Mesenchymal stem cell (in vitro differentiated cells and primary cell): Measurements from ENCODE around the gene LIMA1.
"Not testable (repeated sequence)": the region's sequence is repeated elsewhere in the genome, so short reads cannot be mapped to it uniquely, and the experiment has no call there.

ENCODE experiments used
- DNase-seq: peaks from one replicate; pipeline ENCODE4 v3.0.0-alpha.2; 2013
- H2AFZ ChIP-seq: one replicate; pipeline ENCODE4 v1.6.1; 2013; ENCODE audit warnings: low read depth, mild to moderate bottlenecking, control low read depth, inconsistent platforms, low read length, moderate library complexity
- H2AK5ac ChIP-seq: 2 replicates; pipeline ENCODE4 v1.6.1; 2013; ENCODE audit warnings: low read length, moderate library complexity, mild to moderate bottlenecking, inconsistent platforms; ENCODE audit not compliant: severe bottlenecking
- H2BK120ac ChIP-seq: one replicate; pipeline ENCODE4 v1.6.1; 2013; ENCODE audit warnings: low read depth, mild to moderate bottlenecking, inconsistent platforms, low read length, moderate library complexity
- H2BK12ac ChIP-seq, 2 experiments: one replicate each; pipeline ENCODE4 v1.6.1; 2013; ENCODE audit warnings: inconsistent platforms in 2 of 2, low read length in 2 of 2, mild to moderate bottlenecking in 2 of 2, moderate library complexity in 2 of 2, control low read depth in 1 of 2
- H2BK15ac ChIP-seq: one replicate; pipeline ENCODE4 v1.6.1; 2013; ENCODE audit warnings: mild to moderate bottlenecking, low read depth, inconsistent platforms; ENCODE audit not compliant: poor library complexity, severe bottlenecking
- H2BK5ac ChIP-seq: 2 replicates; pipeline ENCODE4 v1.6.1; 2013; ENCODE audit warnings: low read depth, mild to moderate bottlenecking, low read length, control low read depth, inconsistent platforms; ENCODE audit not compliant: poor library complexity, severe bottlenecking
- H3K14ac ChIP-seq, 2 experiments: one replicate each; pipeline ENCODE4 v1.6.1; 2013; ENCODE audit warnings: inconsistent platforms in 2 of 2, low read length in 2 of 2, control low read depth in 1 of 2, mild to moderate bottlenecking in 1 of 2, moderate library complexity in 1 of 2
- H3K18ac ChIP-seq, 2 experiments: one replicate each; pipeline ENCODE4 v1.6.1; 2013; ENCODE audit warnings: inconsistent platforms in 2 of 2, low read length in 2 of 2, control low read depth in 1 of 2, low read depth in 1 of 2, mild to moderate bottlenecking in 1 of 2
- H3K23ac ChIP-seq, 2 experiments: one replicate each; pipeline ENCODE4 v1.6.1; 2013; ENCODE audit warnings: inconsistent platforms in 2 of 2, low read length in 2 of 2, mild to moderate bottlenecking in 2 of 2, moderate library complexity in 2 of 2, control low read depth in 1 of 2
- H3K27ac ChIP-seq: 2 replicates; pipeline ENCODE4 v1.5.1; 2013; ENCODE audit warnings: mild to moderate bottlenecking, moderate library complexity, low read length, control low read depth, inconsistent platforms; ENCODE audit not compliant: poor library complexity, severe bottlenecking
- H3K27me3 ChIP-seq, 2 experiments: 2 replicates each; pipeline versions ENCODE4 v1.6.1 to v1.7.0; 2013; ENCODE audit warnings: low read length in 2 of 2, mild to moderate bottlenecking in 2 of 2, moderate library complexity in 2 of 2, control low read depth in 1 of 2, inconsistent platforms in 1 of 2; ENCODE audit not compliant: control insufficient read depth in 1 of 2, insufficient read depth in 1 of 2
- H3K36me3 ChIP-seq, 2 experiments: 2 replicates each; pipeline versions ENCODE4 v1.6.1 to v1.7.0; 2013; ENCODE audit warnings: low read length in 2 of 2, control low read depth in 1 of 2, inconsistent platforms in 1 of 2, low read depth in 1 of 2, mild to moderate bottlenecking in 1 of 2; ENCODE audit not compliant: insufficient read depth in 2 of 2, control insufficient read depth in 1 of 2
- H3K4ac ChIP-seq, 2 experiments: one replicate each; pipeline ENCODE4 v1.6.1; 2013; ENCODE audit warnings: inconsistent platforms in 2 of 2, low read length in 2 of 2, mild to moderate bottlenecking in 2 of 2, moderate library complexity in 2 of 2, control low read depth in 1 of 2, low read depth in 1 of 2
- H3K4me1 ChIP-seq: 2 replicates; pipeline ENCODE4 v1.6.1; 2013; ENCODE audit warnings: low read depth, low read length, control low read depth; ENCODE audit not compliant: control insufficient read depth, insufficient read depth
- H3K4me2 ChIP-seq: 2 replicates; pipeline ENCODE4 v1.6.1; 2013; ENCODE audit warnings: low read length, mild to moderate bottlenecking, inconsistent platforms; ENCODE audit not compliant: poor library complexity, severe bottlenecking
- H3K4me3 ChIP-seq, 2 experiments: 2 replicates each; pipeline versions ENCODE4 v1.5.1 to v1.7.0; 2013; ENCODE audit warnings: low read length in 2 of 2, mild to moderate bottlenecking in 2 of 2, control low read depth in 1 of 2, low read depth in 1 of 2; ENCODE audit not compliant: insufficient read depth in 1 of 2
- H3K79me1 ChIP-seq: replicated peaks from 2 replicates; pipeline ENCODE4 v1.6.1; 2013; ENCODE audit warnings: mild to moderate bottlenecking, control low read depth, low read length, inconsistent platforms; ENCODE audit not compliant: poor library complexity, severe bottlenecking
- H3K9ac ChIP-seq: 2 replicates; pipeline ENCODE4 v1.7.0; 2013; ENCODE audit warnings: mild to moderate bottlenecking, low read length, moderate library complexity
- H3K9me3 ChIP-seq: 2 replicates; pipeline ENCODE4 v1.7.0; 2013; ENCODE audit warnings: mild to moderate bottlenecking, low read length; ENCODE audit not compliant: control insufficient read depth
- H4K8ac ChIP-seq: one replicate; pipeline ENCODE4 v1.6.1; 2013; ENCODE audit warnings: inconsistent platforms, mild to moderate bottlenecking, low read length, moderate library complexity
- H4K91ac ChIP-seq: one replicate; pipeline ENCODE4 v1.6.1; 2013; ENCODE audit warnings: mild to moderate bottlenecking, low read length, inconsistent platforms
- WGBS: methylation state at CpG from one replicate; pipeline ENCODE4 v1.1.7; 2013; ENCODE audit warnings: mixed read lengths; 5-methylcytosine and 5-hydroxymethylcytosine counted together

Gene LIMA1

GRCh38 chr12:50325890-50326391, 42.6 kb upstream of the LIMA1 start:
- H3K27ac ChIP-seq = no peak overlapping the region
- WGBS = 92% methylated on average over 4 of the region's 5 CpGs
- no peaks in the 10 kb centered on the region for H3K36me3 ChIP-seq
- no peak overlapping the region for H3K18ac ChIP-seq
- no peaks in the 10 kb centered on the region for H3K79me1 ChIP-seq
- no peak overlapping the region for H4K91ac ChIP-seq
- no peak overlapping the region for H2BK120ac ChIP-seq
- no peak overlapping the region for H2BK5ac ChIP-seq
- H3K4me1 ChIP-seq = peaks cover 1% of the 10 kb centered on the region
- no peaks in the 10 kb centered on the region for H3K27me3 ChIP-seq
- H2AK5ac ChIP-seq = no peak overlapping the region
- H3K4ac ChIP-seq = no peak overlapping the region
- no peak overlapping the region for H3K4me2 ChIP-seq
- no peak for DNase-seq
- no peak overlapping the region for H3K4me3 ChIP-seq
- H2BK15ac ChIP-seq = no peak overlapping the region
- no peak overlapping the region for H2AFZ ChIP-seq
- no peaks in the 10 kb centered on the region for H3K9me3 ChIP-seq
- H3K14ac ChIP-seq = peak overlapping the region in 1 of 2 experiments; percentile 20
- no peak overlapping the region for H3K23ac ChIP-seq
- H4K8ac ChIP-seq = no peak overlapping the region
- no peak overlapping the region for H3K9ac ChIP-seq
- no peak overlapping the region for H2BK12ac ChIP-seq

DNA sequence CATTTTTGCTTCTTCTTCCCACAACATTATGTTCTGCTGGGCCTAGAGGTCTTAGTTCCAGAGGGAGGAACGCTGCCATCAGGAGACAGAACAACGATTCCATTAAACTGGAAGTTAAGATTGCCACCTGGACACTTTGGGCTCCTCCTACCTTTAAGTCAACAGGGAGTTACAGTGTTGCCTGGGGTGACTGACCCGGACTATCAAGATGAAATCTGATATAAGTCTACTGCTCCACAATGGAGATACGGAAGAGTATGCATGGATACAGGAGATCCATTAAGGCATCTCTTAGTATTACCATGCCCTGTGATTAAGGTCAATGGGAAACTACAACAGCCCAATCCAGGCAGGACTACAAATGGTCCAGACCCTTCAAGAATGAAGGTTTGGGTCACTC, 41.5 kb upstream of the LIMA1 start:
- H2BK120ac ChIP-seq, H3K79me1 ChIP-seq, H3K36me3 ChIP-seq, H2BK15ac ChIP-seq, DNase-seq, H2BK5ac ChIP-seq, H3K9ac ChIP-seq, H2AFZ ChIP-seq, H3K4me2 ChIP-seq, H4K91ac ChIP-seq, H4K8ac ChIP-seq, H3K9me3 ChIP-seq, H3K4me3 ChIP-seq, H2BK12ac ChIP-seq, H3K4me1 ChIP-seq, H3K27me3 ChIP-seq, H3K4ac ChIP-seq, H3K18ac ChIP-seq, H3K23ac ChIP-seq, H2AK5ac ChIP-seq, H3K14ac ChIP-seq, H3K27ac ChIP-seq: not testable (repeated sequence)
- 99% methylated on average over 3 of the region's 4 CpGs for WGBS

GRCh38 chr12:50324077-50324476, 40.8 kb upstream of the LIMA1 start:
- not testable (repeated sequence) for H3K4me3 ChIP-seq, H4K8ac ChIP-seq, H2BK15ac ChIP-seq, H3K4me1 ChIP-seq, H3K14ac ChIP-seq, H2BK12ac ChIP-seq, H3K9ac ChIP-seq, H3K9me3 ChIP-seq, H3K4me2 ChIP-seq, H3K36me3 ChIP-seq, H3K18ac ChIP-seq, H2AK5ac ChIP-seq, H4K91ac ChIP-seq, H3K4ac ChIP-seq, H3K27ac ChIP-seq, H3K79me1 ChIP-seq, DNase-seq, H3K23ac ChIP-seq, H2BK120ac ChIP-seq, H3K27me3 ChIP-seq, H2AFZ ChIP-seq, H2BK5ac ChIP-seq
- 98% methylated on average over 7 of the region's 7 CpGs for WGBS

DNA sequence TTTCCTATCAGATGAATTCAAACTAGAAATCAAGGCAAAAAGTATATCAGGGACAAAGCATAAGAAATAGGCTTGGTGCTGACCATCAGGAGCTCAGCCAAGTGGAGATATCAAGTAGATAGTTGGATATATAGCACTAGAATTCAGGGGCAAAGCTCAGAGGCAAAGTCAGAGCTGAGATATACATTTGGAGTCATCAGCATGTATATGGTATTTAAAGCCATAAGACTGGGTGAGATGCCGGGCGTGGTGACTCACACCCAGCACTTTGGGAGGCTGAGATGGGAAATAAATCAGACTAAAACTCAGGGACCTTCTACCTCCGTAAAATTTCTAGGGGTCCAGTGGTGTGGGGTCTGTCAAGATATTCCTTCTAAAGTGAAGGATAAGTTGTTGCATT, 38.9 kb upstream of the LIMA1 start:
- no peak overlapping the region for H2BK15ac ChIP-seq
- H2BK12ac ChIP-seq = no peak overlapping the region
- H3K27ac ChIP-seq = no peak overlapping the region
- no peak overlapping the region for H4K91ac ChIP-seq
- WGBS = 72% methylated on average over 3 of the region's 3 CpGs
- no peak overlapping the region for H2BK5ac ChIP-seq
- no peak overlapping the region for H3K14ac ChIP-seq
- no peaks in the 10 kb centered on the region for H3K36me3 ChIP-seq
- H2BK120ac ChIP-seq = no peak overlapping the region
- H3K4me1 ChIP-seq = peaks cover 1% of the 10 kb centered on the region
- H3K4me3 ChIP-seq = no peak overlapping the region
- H3K27me3 ChIP-seq = no peaks in the 10 kb centered on the region
- H3K79me1 ChIP-seq = no peaks in the 10 kb centered on the region
- H3K9ac ChIP-seq = no peak overlapping the region
- H3K18ac ChIP-seq = no peak overlapping the region
- H4K8ac ChIP-seq = no peak overlapping the region
- no peaks in the 10 kb centered on the region for H3K9me3 ChIP-seq
- no peak for DNase-seq
- H3K23ac ChIP-seq = no peak overlapping the region
- no peak overlapping the region for H3K4me2 ChIP-seq
- H2AK5ac ChIP-seq = no peak overlapping the region
- no peak overlapping the region for H3K4ac ChIP-seq
- no peak overlapping the region for H2AFZ ChIP-seq
